Uterus (tissue), 4 donors: Measurements from ENCODE around the gene ZNF19. TPM values are rescaled to one million over a fixed set of nuclear protein-coding genes. Genes with fewer than 3 reads are reported as not detected.
A peak's percentile ranks its signal among the peaks of the same experiment; 100 is the strongest.

ENCODE experiments used
- DNase-seq, 2 donors: peaks; one replicate each; pipeline ENCODE4 v3.0.0-alpha.2; 2019 to 2020
- H3K27ac ChIP-seq, 2 donors: fragments of 200-600 bp; sonication (generic); 1 replicate in 1 of 2; 2 replicates in 1 of 2; pipeline ENCODE4 v1.5.1; 2016 to 2018
- H3K27me3 ChIP-seq, 2 donors: fragments of 200-600 bp; sonication (generic); one replicate each; pipeline ENCODE4 v1.5.1; 2018 to 2019; ENCODE audit warnings: control low read depth in 1 of 2
- H3K36me3 ChIP-seq, 2 donors: fragments of 200-600 bp; sonication (generic); one replicate each; pipeline ENCODE4 v1.5.1; 2019; ENCODE audit warnings: control low read depth in 1 of 2
- H3K4me1 ChIP-seq, 2 donors: fragments of 200-600 bp; sonication (generic); one replicate each; pipeline ENCODE4 v1.5.1; 2018 to 2019; ENCODE audit warnings: control low read depth in 1 of 2
- H3K4me3 ChIP-seq, 2 donors: fragments of 200-600 bp; sonication (generic); 1 replicate in 1 of 2; 2 replicates in 1 of 2; pipeline ENCODE4 v1.5.1; 2018 to 2019; ENCODE audit warnings: mild to moderate bottlenecking in 1 of 2
- H3K9me3 ChIP-seq, 2 donors: fragments of 200-600 bp; sonication (generic); one replicate each; pipeline ENCODE4 v1.5.1; 2019; ENCODE audit warnings: control low read depth in 1 of 2
- CTCF ChIP-seq, 4 experiments: fragments of 200-600 bp in 2 of 4; fragments of 450-650 bp in 2 of 4; sonication (generic) in 2 of 4; IDR thresholded peaks; one replicate each; pipeline ENCODE4 v1.5.1; 2016 to 2019; ENCODE audit warnings: antibody characterized with exemption in 4 of 4, mild to moderate bottlenecking in 2 of 4, moderate library complexity in 1 of 4
- POLR2A ChIP-seq, 2 donors: fragments of 450-650 bp; IDR thresholded peaks; one replicate each; pipeline ENCODE4 v1.6.1; 2016; ENCODE audit warnings: antibody characterized with exemption in 2 of 2, mild to moderate bottlenecking in 1 of 2, moderate library complexity in 1 of 2
- intact Hi-C: fragments of 100-400 bp; cut with DNase I; formaldehyde crosslinking; loops from one replicate; pipeline ENCODE4 v1.15.1; 2023; ENCODE audit warnings: low total_unique reads
- total RNA-seq, 4 donors: library from RNA; depleted of rRNA in 3 of 4; stranded (reverse); fragments of >200 nt in 3 of 4; gene quantifications; one replicate each; pipeline versions ENCODE4 v1.1.0 to v1.2.4, GENCODE V29; 2014 to 2023
- donor health status: DM: yes; HTN: yes; CAD: no.

ZNF19 gene
- total RNA-seq, 4 donors from 2014 or later, result 0.59 to 21.5 (median 8.3) TPM

GRCh38 chr16:71491054-71491453 lies 1.9 kb upstream of the ZNF19 start:
- no peaks in the 10 kb centered on the region for H3K27me3 ChIP-seq
- intact Hi-C loops, result no loop called here

GRCh38 chr16:71490361-71490760 lies 1.2 kb upstream of the ZNF19 start:
- Histone ChIP-seq H3K9me3 (no peaks in the 10 kb centered on the region), H3K4me1 (no peaks in the 10 kb centered on the region), H3K27ac (no peak overlapping the region), H3K36me3 (no peaks in the 10 kb centered on the region), H3K4me3 (no peak overlapping the region), H3K27me3 (no peaks in the 10 kb centered on the region)
- intact Hi-C loops, result no loop called here
- TF ChIP-seq CTCF (IDR thresholded peaks at IDR 0.05) (no peak), POLR2A (IDR thresholded peaks at IDR 0.05) (no peak)
- no peak for DNase-seq

More at GRCh38 chr16:71491054-71491453, 1.9 kb upstream of the ZNF19 start:
- H3K4me1 ChIP-seq, result no peaks in the 10 kb centered on the region
- TF ChIP-seq POLR2A (IDR thresholded peaks at IDR 0.05) (no peak), CTCF (IDR thresholded peaks at IDR 0.05) (no peak)
- H3K4me3 ChIP-seq, result no peak overlapping the region
- no peak for DNase-seq
- no peak overlapping the region for H3K27ac ChIP-seq
- no peaks in the 10 kb centered on the region for H3K9me3 ChIP-seq
- H3K36me3 ChIP-seq, result no peaks in the 10 kb centered on the region

- Histone ChIP-seq H3K4me1 (peaks cover 3 to 6% of the 10 kb centered on the region in 2 donors), H3K4me3 (peak overlapping the region; percentile 92 to 98), H3K36me3 (no peaks in the 10 kb centered on the region), H3K27ac (peak overlapping the region; percentile 94 to 97), H3K27me3 (no peaks in the 10 kb centered on the region), H3K9me3 (no peaks in the 10 kb centered on the region)
- TF ChIP-seq CTCF (IDR thresholded peaks at IDR 0.05), result peak in 2 of 4 experiments; percentile 3 to 9
- TF ChIP-seq POLR2A (IDR thresholded peaks at IDR 0.05), result peak; percentile 16 to 61
- intact Hi-C loops, result no loop called here
- DNase-seq, result peak; percentile 86 to 89
Observed at GRCh38 chr16:71484006-71484893, 4.9 kb downstream of the ZNF19 start.

- no peak for DNase-seq
- Histone ChIP-seq H3K9me3 (no peaks in the 10 kb centered on the region), H3K4me3 (no peak overlapping the region), H3K36me3 (no peaks in the 10 kb centered on the region), H3K4me1 (peaks cover 3 to 6% of the 10 kb centered on the region in 2 donors), H3K27me3 (no peaks in the 10 kb centered on the region), H3K27ac (no peak overlapping the region)
- TF ChIP-seq POLR2A (IDR thresholded peaks at IDR 0.05) (no peak), CTCF (IDR thresholded peaks at IDR 0.05) (no peak)
- intact Hi-C loops, result no loop called here
Observed at GRCh38 chr16:71482569-71482968, 6.6 kb downstream of the ZNF19 start.

GRCh38 chr16:71480956-71481355 lies 8.2 kb downstream of the ZNF19 start:
- DNase-seq, result no peak

More at GRCh38 chr16:71480956-71481355, 8.2 kb downstream of the ZNF19 start:
- no peaks in the 10 kb centered on the region for H3K36me3 ChIP-seq
- intact Hi-C loops, result no loop called here
- H3K9me3 ChIP-seq, result no peaks in the 10 kb centered on the region
- peaks cover 3 to 6% of the 10 kb centered on the region in 2 donors for H3K4me1 ChIP-seq
- no peak overlapping the region for H3K4me3 ChIP-seq
- H3K27me3 ChIP-seq, result no peaks in the 10 kb centered on the region
- H3K27ac ChIP-seq, result no peak overlapping the region
- TF ChIP-seq POLR2A (IDR thresholded peaks at IDR 0.05), result no peak
- TF ChIP-seq CTCF (IDR thresholded peaks at IDR 0.05), result no peak
